Measurements from ENCODE around the gene NUDT1. TPM values are rescaled to one million over a fixed set of nuclear protein-coding genes. Genes with fewer than 3 reads are reported as not detected.

Gene NUDT1
- total and polyA plus RNA-seq, 2 experiments from 2014 or later, result 33.0 to 33.8 TPM

- Histone ChIP-seq H3K9me3 (ENCODE audit: low read depth) (no peaks in the 10 kb centered on the region), H3K4me3 (no peak overlapping the region), H3K36me3 (no peaks in the 10 kb centered on the region), H3K27ac (no peak overlapping the region), H3K4me1 (ENCODE audit: low read depth) (no peaks in the 10 kb centered on the region), H3K27me3 (no peaks in the 10 kb centered on the region)
- TF ChIP-seq CTCF (IDR thresholded peaks at IDR 0.05; ENCODE audit: low read depth, low read length), result peak; percentile 83
- DNase-seq (ENCODE audit: low read depth in 1 of 2, low spot score in 1 of 2), result peak; percentile 47 to 51
These were observed 5.3 kb downstream of the NUDT1 start for GRCh38 chr7:2247141-2247995.

DNA sequence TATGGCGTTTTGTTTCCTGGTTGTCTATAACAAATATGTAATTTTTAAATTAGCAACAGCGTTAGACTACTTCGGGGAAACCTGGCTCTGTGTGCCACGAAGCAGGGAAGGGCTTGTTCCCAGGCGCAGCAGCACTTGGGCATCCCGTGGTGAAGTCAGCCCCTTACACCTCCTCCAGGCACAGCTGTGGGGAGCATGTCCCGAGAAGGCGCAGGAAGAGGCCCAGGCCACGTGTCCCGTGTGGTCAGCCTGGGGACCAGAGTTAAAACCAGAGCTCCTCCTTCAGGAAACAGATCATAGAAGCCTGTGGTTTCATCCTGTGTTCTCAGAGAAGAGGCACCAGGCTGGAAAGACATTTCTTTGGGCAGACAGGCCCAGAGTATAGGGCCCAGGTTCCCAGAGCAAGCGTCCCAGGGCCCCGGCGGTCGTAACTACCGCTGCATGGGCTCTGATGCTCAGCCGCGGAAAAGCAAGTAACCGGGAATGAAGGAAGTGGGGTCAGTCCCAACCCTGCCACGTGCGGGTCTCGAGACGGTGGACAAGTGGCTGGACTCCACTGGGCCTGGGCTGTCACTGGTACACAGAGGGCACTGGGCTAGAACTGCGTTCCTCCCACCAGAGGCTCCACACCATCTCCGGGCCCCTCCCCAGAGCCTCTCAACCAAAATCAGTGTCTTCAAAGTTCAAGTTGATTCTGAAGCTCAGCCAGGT, 7.1 kb downstream of the NUDT1 start:
- peak in 1 of 2 donors; percentile 95 for DNase-seq (ENCODE audit: low read depth in 1 of 2, low spot score in 1 of 2)
- Histone ChIP-seq H3K27ac (no peak overlapping the region), H3K27me3 (no peaks in the 10 kb centered on the region), H3K4me1 (ENCODE audit: low read depth) (no peaks in the 10 kb centered on the region), H3K4me3 (no peak overlapping the region), H3K36me3 (no peaks in the 10 kb centered on the region), H3K9me3 (ENCODE audit: low read depth) (no peaks in the 10 kb centered on the region)
- peak; percentile 19 for TF ChIP-seq CTCF (IDR thresholded peaks at IDR 0.05; ENCODE audit: low read depth, low read length)

GRCh38 chr7:2249744-2250323, 7.8 kb downstream of the NUDT1 start:
- DNase-seq (ENCODE audit: low read depth in 1 of 2, low spot score in 1 of 2), result no peak
- H3K36me3 ChIP-seq, result no peaks in the 10 kb centered on the region
- no peak overlapping the region for H3K4me3 ChIP-seq
- H3K27ac ChIP-seq, result no peak overlapping the region
- no peaks in the 10 kb centered on the region for H3K9me3 ChIP-seq (ENCODE audit: low read depth)
- H3K27me3 ChIP-seq, result no peaks in the 10 kb centered on the region
- TF ChIP-seq CTCF (IDR thresholded peaks at IDR 0.05; ENCODE audit: low read depth, low read length), result no peak
- H3K4me1 ChIP-seq (ENCODE audit: low read depth), result no peaks in the 10 kb centered on the region

DNA sequence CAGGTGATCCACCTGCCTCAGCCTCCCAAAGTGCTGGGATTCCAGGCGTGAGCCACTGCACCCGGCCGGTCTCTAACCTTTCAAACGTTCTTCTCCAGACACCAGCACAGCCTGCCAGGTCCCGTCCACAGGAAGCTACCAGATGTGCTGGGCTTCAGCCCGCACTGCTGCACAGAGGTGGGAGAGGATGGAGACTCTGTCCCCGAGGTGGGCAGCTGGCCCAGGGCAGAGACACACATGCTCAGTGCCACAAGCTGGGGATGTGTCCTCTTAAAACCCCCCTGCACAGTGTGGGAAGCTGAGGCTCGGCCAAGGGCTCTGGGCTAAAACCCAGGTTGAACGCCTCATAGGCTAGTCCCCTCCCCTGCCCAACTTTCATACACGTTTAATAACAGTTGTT, 9.4 kb downstream of the NUDT1 start:
- H3K4me1 ChIP-seq (ENCODE audit: low read depth), result no peaks in the 10 kb centered on the region
- TF ChIP-seq CTCF (IDR thresholded peaks at IDR 0.05; ENCODE audit: low read depth, low read length), result no peak

DNA sequence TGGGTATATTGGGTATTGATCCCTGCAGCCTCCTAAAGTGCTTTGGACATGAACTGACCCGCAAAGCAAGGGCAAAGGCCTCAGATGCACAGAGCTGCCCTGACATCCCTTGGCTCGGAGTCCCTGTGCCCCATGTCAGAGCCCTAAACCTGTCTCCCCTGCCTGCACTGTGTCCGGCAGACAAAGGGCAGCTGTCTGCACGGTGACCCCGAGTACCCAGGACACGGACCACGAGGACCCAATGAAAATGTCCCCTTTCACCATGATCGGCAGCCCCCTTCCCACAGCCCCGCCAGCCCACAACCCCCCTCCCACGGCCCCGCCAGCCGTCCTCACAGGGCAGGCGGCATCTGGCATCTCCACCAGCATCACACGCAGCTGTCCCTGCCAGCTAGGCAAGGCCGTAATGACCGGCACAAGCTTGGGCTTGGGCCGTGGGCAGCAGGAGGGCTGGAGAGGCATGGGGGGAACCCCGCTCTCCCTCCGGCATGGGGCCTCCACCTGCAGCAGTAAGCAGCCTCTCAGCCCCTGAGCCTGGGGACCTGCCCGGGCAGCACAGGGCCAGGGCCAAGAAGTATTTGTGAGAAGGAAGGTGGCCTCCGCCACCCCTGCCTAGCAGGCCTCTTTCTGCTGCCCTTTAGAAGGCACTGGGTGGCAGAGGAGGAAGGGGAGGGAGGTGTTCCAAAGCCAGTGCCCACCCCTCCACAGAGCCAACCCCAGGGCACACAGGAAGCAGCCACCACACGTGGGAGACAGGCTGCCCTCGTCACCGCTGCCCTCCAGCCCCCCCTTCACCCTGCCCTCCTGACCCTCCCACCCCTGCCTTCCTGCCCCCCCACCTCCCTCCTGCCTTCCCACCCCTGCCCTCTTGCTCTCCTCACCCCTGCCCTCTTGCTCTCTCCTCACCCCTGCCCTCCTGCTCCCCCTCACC, 10.1 kb downstream of the NUDT1 start:
- no peak for TF ChIP-seq CTCF (IDR thresholded peaks at IDR 0.05; ENCODE audit: low read depth, low read length)
- Histone ChIP-seq H3K9me3 (ENCODE audit: low read depth) (no peaks in the 10 kb centered on the region), H3K4me1 (ENCODE audit: low read depth) (no peaks in the 10 kb centered on the region), H3K4me3 (no peak overlapping the region), H3K27ac (no peak overlapping the region), H3K36me3 (no peaks in the 10 kb centered on the region), H3K27me3 (no peaks in the 10 kb centered on the region)
- DNase-seq (ENCODE audit: low read depth in 1 of 2, low spot score in 1 of 2), result no peak

More for the DNA sequence above, 9.4 kb downstream of the NUDT1 start:
- Histone ChIP-seq H3K4me3 (no peak overlapping the region), H3K27me3 (no peaks in the 10 kb centered on the region), H3K9me3 (ENCODE audit: low read depth) (no peaks in the 10 kb centered on the region), H3K27ac (no peak overlapping the region), H3K36me3 (no peaks in the 10 kb centered on the region)
- DNase-seq (ENCODE audit: low read depth in 1 of 2, low spot score in 1 of 2), result no peak
